ENCODE data around the gene SCIN. TPM values are rescaled to one million over a fixed set of nuclear protein-coding genes. Genes with fewer than 3 reads are reported as not detected.

The SCIN gene
- total and polyA plus RNA-seq, 2 of the 8 experiments (the other 6 are each of a cell fraction or from before 2014, with no cell fraction given), result 0.47 to 1.9 TPM

DNA sequence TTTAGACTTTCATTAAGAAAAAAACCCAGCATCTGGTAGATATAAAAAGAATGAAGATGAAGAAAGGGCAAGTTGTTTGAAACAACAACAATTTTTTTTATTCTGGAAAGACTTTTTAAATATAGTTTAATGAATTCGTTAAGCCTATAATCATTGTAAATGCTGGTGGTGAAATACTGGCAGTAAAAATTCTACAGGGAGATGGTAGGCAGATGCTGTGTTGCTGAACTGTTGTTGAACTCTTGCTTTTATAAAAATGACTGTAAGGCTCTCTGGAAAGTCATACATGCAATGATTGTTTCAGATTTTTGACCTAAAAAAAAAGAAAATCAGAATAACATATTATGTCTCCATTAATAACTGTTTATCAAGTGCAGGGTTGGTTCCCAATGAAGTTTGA, 39.0 kb downstream of the SCIN start (continued):
- TF ChIP-seq RAD21 (IDR thresholded peaks at IDR 0.05 in 1 of 2, conservative IDR thresholded peaks at IDR 0.05 in 1 of 2; ENCODE audit: low read depth in 2 of 2, low read length in 2 of 2) (no peak), RXRA (IDR thresholded peaks at IDR 0.05; ENCODE audit: insufficient read depth, low read depth, low read length) (no peak), YY1 (IDR thresholded peaks at IDR 0.05; ENCODE audit: low read depth, low read length) (no peak), CHD1 (IDR thresholded peaks at IDR 0.05; ENCODE audit: low read depth, low read length) (no peak), CBX8 (IDR thresholded peaks at IDR 0.05; ENCODE audit: borderline replicate concordance, low read depth, low read length) (no peak)
- TF ChIP-seq, protein P1, sequence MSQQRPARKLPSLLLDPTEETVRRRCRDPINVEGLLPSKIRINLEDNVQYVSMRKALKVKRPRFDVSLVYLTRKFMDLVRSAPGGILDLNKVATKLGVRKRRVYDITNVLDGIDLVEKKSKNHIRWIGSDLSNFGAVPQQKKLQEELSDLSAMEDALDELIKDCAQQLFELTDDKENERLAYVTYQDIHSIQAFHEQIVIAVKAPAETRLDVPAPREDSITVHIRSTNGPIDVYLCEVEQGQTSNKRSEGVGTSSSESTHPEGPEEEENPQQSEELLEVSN (IDR thresholded peaks at IDR 0.05), result no peak
- TF ChIP-seq, protein P2, sequence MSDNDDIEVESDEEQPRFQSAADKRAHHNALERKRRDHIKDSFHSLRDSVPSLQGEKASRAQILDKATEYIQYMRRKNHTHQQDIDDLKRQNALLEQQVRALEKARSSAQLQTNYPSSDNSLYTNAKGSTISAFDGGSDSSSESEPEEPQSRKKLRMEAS (IDR thresholded peaks at IDR 0.05), result no peak
- TF ChIP-seq, protein P3, sequence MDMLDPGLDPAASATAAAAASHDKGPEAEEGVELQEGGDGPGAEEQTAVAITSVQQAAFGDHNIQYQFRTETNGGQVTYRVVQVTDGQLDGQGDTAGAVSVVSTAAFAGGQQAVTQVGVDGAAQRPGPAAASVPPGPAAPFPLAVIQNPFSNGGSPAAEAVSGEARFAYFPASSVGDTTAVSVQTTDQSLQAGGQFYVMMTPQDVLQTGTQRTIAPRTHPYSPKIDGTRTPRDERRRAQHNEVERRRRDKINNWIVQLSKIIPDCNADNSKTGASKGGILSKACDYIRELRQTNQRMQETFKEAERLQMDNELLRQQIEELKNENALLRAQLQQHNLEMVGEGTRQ (IDR thresholded peaks at IDR 0.05; ENCODE audit: low read length), result no peak
